SIG-M5 (cell line): ENCODE measurements around the gene BROX.

Experiments
- DNase-seq: peaks from one replicate; lab custom pipeline; 2025; lab: John Stamatoyannopoulos, UW

Gene BROX

DNA sequence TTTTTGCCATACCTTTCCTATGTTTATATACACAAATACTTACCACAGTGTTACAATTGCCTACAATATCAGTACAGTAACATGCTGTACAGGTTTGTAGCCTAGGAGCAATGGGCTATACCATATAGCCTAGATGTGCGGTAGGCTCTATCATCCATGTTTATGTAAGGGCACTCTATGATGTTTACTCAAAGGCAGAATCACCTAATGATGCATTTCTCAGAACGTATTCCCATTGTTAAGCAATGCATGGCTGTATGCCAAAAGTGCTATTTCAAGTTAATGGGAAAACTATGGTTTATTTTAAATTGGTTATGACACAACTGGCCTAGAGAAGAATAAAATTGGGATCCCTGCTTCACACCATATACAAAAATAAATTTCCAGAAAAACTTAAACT is 65.6 kb downstream of the BROX start:
- DNase-seq, result no peak

DNA sequence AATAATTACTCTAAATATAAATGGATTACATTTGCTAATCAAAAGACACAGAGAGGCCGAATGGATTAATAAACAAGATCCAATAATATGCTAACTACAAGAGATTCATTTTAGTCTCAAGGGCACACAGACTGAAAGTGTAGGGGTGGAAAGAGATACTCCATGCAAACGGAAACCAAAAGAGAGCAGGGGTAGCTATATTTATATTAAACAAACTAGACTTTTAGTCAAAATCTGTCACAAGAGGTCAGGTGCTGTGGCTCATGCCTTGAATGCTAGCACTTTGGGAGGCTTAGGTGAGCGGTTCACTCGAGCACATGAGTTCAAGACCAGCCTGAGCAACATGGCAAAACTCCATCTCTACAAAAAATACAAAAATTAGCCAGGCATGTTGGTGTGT is 68.9 kb downstream of the BROX start:
- DNase-seq, result no peak

GRCh38 chr1:222783051-222783450 is 70.7 kb downstream of the BROX start:
- no peak for DNase-seq

DNA sequence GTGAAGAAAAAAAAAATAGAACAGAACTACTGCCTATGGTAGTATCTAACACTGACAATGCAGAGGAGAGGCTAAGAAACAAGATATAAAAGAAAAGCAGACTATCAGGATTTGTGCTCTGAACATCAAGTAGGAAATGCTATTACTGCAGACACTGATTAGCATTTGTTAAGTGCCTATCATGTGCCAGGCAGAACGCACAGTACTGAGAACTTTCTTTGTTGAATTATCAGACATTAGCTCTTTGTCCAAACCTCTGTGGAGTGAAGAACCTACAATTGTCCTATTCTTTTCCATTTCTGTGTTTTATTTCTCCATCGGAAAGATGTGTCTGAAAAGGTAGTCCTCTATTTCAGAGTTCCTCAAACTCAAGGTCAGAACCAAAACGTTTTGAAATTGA is 72.0 kb downstream of the BROX start:
- no peak for DNase-seq
